Esophagus (tissue), 2 donors: ENCODE results near the gene PKP3. TPM values are rescaled to one million over a fixed set of nuclear protein-coding genes. Genes with fewer than 3 reads are reported as not detected.

Experiments
- H3K27ac ChIP-seq, 2 donors: one replicate each; pipeline ENCODE4 v1.5.1; 2013; ENCODE audit warnings: low read depth in 2 of 2, mild to moderate bottlenecking in 2 of 2, inconsistent platforms in 1 of 2, low read length in 1 of 2, moderate library complexity in 1 of 2
- H3K27me3 ChIP-seq, 2 donors: one replicate each; pipeline ENCODE4 v1.6.1; 2013; ENCODE audit warnings: low read length in 2 of 2, control low read depth in 1 of 2, mild to moderate bottlenecking in 1 of 2; ENCODE audit not compliant: insufficient read depth in 2 of 2, control insufficient read depth in 1 of 2
- H3K36me3 ChIP-seq, 2 donors: one replicate each; pipeline ENCODE4 v1.6.1; 2013; ENCODE audit warnings: low read length in 1 of 2; ENCODE audit not compliant: control insufficient read depth in 2 of 2, insufficient read depth in 2 of 2
- H3K4me1 ChIP-seq, 2 donors: one replicate each; pipeline ENCODE4 v1.6.1; 2013; ENCODE audit warnings: low read length in 1 of 2; ENCODE audit not compliant: control insufficient read depth in 2 of 2, insufficient read depth in 2 of 2
- H3K4me3 ChIP-seq, 2 donors: one replicate each; pipeline ENCODE4 v1.5.1; 2013; ENCODE audit warnings: low read length in 2 of 2, mild to moderate bottlenecking in 2 of 2, low read depth in 1 of 2, moderate library complexity in 1 of 2
- H3K9me3 ChIP-seq, 2 donors: one replicate each; pipeline ENCODE4 v1.6.1; 2013; ENCODE audit warnings: mild to moderate bottlenecking in 2 of 2, low read depth in 1 of 2, low read length in 1 of 2, moderate library complexity in 1 of 2; ENCODE audit not compliant: control insufficient read depth in 2 of 2, insufficient read depth in 1 of 2
- WGBS, 2 donors: extraction: QIAGEN DNeasy Blood & Tissue Kit; methylation state at CpG; one replicate each; pipeline ENCODE4 v1.1.7; 2013; 5-methylcytosine and 5-hydroxymethylcytosine counted together
- polyA plus RNA-seq, 2 donors: library from polyadenylated mRNA; stranded (reverse); fragments of 200-250 nt; gene quantifications; one replicate each; pipeline ENCODE4 v1.2.3, GENCODE V29; 2013
- donor health status: healthy with polysubstance abuse.
- donor health status: Bipolar disorder and iron deficiency.

PKP3 gene
- polyA plus RNA-seq, 2 donors: 332 to 353 TPM

DNA sequence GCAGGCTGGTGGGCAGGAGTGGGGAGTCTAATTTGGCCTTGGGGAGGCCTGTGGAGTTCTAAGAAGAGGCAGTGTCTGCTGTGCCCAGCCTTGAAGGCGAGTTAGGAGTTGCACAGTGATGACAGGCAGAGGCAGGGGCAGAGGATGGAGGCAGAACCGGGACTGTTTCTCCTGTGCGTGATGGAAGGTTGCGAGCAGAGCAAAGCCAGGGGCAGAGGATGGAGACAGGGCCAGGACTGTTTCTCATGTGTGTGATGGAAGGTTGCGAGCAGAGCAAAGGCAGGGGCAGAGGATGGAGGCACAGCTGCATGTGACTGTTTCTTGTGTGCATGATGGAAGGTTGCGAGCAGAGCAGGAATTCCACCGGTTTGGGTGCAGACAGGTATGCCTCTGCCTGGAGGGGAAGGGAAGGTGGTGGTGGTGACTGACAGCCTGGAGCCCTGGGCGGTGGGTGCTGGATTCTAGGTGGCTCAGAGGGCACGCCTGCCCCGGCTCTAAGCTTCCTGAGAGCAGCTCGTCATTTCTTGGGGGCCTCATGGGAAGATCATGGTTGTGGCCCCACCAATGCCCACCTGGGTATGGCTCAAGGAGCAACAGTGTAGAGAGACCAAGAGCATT is 16.0 kb upstream of the PKP3 start:
- H3K27me3 ChIP-seq: no peaks in the 10 kb centered on the region
- no peaks in the 10 kb centered on the region for H3K9me3 ChIP-seq
- WGBS, 2 donors: 73 to 78% methylated on average over 11 of the region's 11 CpGs
- H3K36me3 ChIP-seq: peaks cover 0 to 13% of the 10 kb centered on the region in 2 donors
- no peaks in the 10 kb centered on the region for H3K4me1 ChIP-seq
- H3K4me3 ChIP-seq: no peak overlapping the region
- no peak overlapping the region for H3K27ac ChIP-seq

DNA sequence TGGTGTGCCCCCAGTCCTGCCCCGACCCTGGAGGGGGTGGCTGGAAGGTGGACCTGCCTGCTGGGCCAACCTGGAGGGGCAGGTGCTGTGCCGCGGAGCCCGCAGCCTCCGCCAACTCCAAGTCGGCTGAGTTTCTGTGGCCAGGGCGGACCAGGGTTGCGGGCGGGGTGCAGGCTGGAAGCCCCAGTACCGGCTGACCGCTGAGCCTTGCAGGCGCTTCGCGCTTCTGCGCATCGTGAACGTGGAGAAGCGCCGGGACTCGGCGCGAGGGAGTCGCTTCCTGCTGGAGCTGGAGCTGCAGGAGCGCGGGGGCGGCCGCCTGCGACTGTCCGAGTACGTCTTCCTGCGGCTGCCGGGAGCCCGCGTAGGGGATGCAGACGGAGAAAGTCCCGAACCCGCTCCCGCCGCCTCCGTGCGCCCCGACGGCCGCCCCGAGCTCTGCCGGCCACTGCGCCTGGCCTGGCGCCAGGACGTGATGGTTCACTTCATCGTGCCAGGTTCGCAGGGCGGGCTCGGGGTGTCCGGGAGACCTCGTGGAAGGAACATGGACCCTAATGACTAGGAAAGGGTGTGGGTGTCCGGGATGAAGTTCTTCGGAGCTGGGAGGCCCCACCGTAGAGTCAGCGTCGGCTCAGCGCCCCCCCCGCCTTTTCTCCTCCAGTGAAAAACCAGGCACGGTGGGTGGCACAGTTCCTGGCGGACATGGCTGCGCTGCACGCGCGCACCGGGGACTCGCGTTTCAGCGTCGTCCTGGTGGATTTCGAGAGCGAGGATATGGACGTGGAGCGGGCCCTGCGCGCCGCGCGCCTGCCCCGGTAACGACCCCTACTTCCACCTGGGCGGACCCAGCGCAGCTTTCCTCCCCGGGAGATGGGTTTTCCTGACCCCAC is 14.6 kb upstream of the PKP3 start:
- Histone ChIP-seq H3K27me3 (no peaks in the 10 kb centered on the region), H3K27ac (no peak overlapping the region), H3K36me3 (peaks cover 0 to 13% of the 10 kb centered on the region in 2 donors), H3K4me1 (no peaks in the 10 kb centered on the region), H3K9me3 (no peaks in the 10 kb centered on the region), H3K4me3 (no peak overlapping the region)
- WGBS, 2 donors: 88 to 93% methylated on average over 87 of the region's 87 CpGs

DNA sequence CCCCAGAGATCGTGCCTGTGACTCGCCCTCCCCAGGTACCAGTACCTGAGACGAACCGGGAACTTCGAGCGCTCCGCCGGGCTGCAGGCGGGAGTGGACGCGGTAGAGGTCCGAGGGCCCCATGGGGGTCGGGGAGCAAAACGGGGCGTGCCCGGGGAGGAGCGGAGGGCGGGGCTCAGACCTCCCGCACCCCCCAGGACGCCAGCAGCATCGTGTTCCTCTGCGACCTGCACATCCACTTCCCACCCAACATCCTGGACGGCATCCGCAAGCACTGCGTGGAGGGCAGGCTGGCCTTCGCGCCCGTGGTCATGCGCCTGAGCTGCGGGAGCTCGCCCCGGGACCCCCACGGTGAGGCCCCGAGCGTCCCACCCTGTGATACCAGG is 13.9 kb upstream of the PKP3 start:
- WGBS, 2 donors: 92 to 95% methylated on average over 35 of the region's 35 CpGs
- Histone ChIP-seq H3K27ac (no peak overlapping the region), H3K36me3 (peaks cover 0 to 13% of the 10 kb centered on the region in 2 donors), H3K4me3 (no peak overlapping the region), H3K27me3 (no peaks in the 10 kb centered on the region), H3K9me3 (no peaks in the 10 kb centered on the region), H3K4me1 (no peaks in the 10 kb centered on the region)

DNA sequence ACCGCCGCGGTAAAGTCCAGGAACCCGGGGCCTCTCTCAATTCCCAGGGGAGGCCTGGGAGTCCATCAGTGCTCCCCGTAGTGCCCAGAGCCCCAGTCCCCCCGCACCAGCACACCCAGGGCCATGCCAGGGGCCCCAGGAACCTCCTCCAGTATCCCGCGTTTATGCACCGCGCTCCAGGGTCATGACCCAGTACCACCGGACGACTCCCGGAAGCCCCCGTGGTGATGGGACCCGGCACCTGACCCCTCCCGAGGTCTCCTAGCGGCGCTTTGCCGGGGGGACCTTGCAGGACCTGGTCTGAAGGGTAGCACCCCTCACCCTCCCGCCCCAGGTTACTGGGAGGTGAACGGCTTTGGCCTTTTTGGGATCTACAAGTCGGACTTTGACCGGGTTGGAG is 13.5 kb upstream of the PKP3 start:
- peaks cover 0 to 13% of the 10 kb centered on the region in 2 donors for H3K36me3 ChIP-seq
- no peaks in the 10 kb centered on the region for H3K4me1 ChIP-seq
- 91 to 93% methylated on average over 21 to 23 of the region's 23 CpGs for WGBS, 2 donors
- no peak overlapping the region for H3K27ac ChIP-seq
- H3K4me3 ChIP-seq: no peak overlapping the region
- H3K9me3 ChIP-seq: no peaks in the 10 kb centered on the region
- H3K27me3 ChIP-seq: no peaks in the 10 kb centered on the region

DNA sequence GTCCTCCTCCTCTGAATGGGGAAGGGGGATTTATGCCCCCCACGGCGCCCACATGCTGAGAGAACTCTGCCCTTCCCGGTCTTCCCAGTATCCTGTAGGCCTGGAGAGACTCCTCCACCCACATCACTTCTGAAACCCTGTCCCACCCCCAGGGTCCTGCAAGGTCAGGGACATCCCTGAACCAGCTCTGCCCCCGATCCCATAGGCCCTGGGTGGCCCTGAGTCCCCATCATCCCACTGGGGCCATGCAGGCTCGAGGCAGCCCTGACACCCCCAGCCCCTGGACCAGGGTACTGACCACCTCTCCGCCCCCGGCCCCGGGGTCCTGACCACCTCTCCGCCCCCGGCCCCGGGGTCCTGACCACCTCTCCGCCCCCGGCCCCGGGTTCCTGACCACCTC is 13.0 kb upstream of the PKP3 start:
- H3K36me3 ChIP-seq: peaks cover 0 to 13% of the 10 kb centered on the region in 2 donors
- 91 to 94% methylated on average over 13 to 14 of the region's 14 CpGs for WGBS, 2 donors
- no peak overlapping the region for H3K27ac ChIP-seq
- no peaks in the 10 kb centered on the region for H3K4me1 ChIP-seq
- peaks cover 0 to under 1% of the 10 kb centered on the region in 2 donors for H3K9me3 ChIP-seq
- H3K4me3 ChIP-seq: no peak overlapping the region
- no peaks in the 10 kb centered on the region for H3K27me3 ChIP-seq

DNA sequence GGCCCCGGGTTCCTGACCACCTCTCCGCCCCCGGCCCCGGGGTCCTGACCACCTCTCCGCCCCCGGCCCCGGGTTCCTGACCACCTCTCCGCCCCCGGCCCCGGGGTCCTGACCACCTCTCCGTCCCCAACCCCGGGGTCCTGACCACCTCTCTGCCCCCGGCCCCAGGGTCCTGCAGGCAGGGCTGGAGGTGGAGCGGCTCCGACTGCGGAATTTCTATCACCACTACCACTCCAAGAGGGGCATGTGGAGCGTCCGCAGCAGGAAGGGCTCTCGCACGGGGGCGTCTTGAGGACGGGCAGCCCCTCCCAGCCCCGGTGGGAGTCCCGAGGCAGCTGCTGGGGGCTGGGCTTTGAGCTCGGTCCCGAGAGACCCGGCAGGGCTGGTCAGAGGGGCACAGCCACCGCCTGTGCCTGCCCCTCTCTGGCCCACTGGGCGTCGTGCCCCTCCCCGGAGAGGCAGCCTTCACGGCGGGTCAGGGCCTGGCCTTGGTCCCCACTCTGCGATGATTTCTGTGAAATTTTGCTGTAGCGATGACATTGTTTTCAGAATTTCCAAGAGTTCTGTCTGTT is 12.4 kb upstream of the PKP3 start:
- H3K27ac ChIP-seq: no peak overlapping the region
- H3K4me3 ChIP-seq: no peak overlapping the region
- no peaks in the 10 kb centered on the region for H3K4me1 ChIP-seq
- no peaks in the 10 kb centered on the region for H3K27me3 ChIP-seq
- WGBS, 2 donors: 82 to 84% methylated on average over 26 to 31 of the region's 35 CpGs
- H3K36me3 ChIP-seq: peaks cover 0 to 13% of the 10 kb centered on the region in 2 donors
- H3K9me3 ChIP-seq: peaks cover 0 to 7% of the 10 kb centered on the region in 2 donors

DNA sequence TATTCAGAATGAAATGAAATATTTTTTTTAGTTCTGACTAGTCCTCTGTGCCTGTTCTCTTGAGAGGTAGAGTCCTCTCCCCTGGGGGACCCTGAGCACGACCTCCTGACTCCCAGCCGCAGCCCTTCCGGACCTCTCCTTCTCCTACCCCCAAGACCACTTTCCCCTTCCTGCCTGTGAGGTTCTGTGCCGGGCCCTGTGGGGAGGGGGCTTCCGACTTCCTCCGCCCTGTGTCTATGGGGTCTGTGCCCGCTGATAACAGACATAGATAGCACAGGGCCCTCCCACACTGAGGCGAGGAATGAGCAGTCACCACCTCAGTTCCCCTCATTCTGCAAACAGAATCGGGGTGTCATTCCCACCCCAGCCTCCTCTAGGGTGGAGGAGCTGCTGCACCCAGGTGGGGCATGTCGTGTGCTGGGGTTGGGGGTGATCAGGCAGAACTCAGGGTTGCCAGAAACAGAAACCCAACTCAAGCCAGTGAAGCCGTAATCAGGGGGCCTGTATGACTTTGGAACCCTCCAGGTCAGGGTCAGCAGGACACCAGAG is 11.9 kb upstream of the PKP3 start:
- Histone ChIP-seq H3K9me3 (peaks cover 0 to 7% of the 10 kb centered on the region in 2 donors), H3K27ac (no peak overlapping the region), H3K27me3 (no peaks in the 10 kb centered on the region), H3K4me3 (no peak overlapping the region), H3K36me3 (peaks cover 0 to 13% of the 10 kb centered on the region in 2 donors), H3K4me1 (no peaks in the 10 kb centered on the region)
- WGBS, 2 donors: 73 to 76% methylated on average over 11 of the region's 11 CpGs

DNA sequence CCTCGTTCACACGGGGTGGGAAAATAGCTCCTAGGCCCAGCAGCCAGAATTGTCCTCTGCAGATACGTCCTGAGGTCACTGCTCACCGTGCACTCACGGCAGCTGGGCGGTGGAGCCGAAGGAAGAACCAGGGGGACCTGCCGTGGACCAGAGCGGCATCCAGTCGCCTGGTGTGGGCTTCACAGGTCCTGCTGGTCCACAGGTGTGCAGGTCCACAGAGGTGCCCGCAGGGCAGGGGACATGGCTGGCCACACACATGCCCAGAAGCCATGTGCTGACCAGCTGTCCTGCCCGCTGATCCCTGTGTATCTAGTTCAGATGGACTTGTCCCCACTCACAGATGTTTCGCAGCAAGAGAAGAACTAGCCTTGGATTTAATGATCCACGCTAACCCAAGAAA is 10.6 kb upstream of the PKP3 start:
- Histone ChIP-seq H3K4me3 (no peak overlapping the region), H3K4me1 (no peaks in the 10 kb centered on the region), H3K27ac (no peak overlapping the region)

DNA sequence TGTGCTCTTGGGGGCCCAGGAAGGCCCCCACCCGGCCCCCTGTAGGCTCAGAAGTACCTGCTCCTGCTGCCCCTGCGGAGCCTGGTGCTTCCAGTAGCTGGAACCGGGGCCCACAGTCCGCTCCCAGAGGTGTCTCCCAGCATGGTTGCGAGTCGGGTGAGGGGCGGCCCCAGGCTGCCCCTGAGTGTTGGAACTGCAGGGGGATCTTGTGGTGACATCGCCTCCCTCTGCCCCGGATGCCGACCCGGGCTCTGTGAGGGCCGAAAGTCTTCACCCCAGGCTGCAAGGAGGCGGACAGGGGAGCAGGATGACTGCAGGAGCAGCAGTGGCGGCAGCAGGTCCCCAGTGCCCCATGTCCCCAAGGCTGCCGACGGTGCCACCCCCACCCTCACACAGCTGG is 9.5 kb upstream of the PKP3 start:
- 87 to 88% methylated on average over 16 of the region's 16 CpGs for WGBS, 2 donors
- H3K9me3 ChIP-seq: peaks cover 0 to 7% of the 10 kb centered on the region in 2 donors
- H3K4me3 ChIP-seq: no peak overlapping the region

More for the DNA sequence above, 10.6 kb upstream of the PKP3 start:
- peaks cover 0 to 12% of the 10 kb centered on the region in 2 donors for H3K36me3 ChIP-seq
- WGBS, 2 donors: 86 to 91% methylated on average over 14 of the region's 14 CpGs
- peaks cover 0 to 7% of the 10 kb centered on the region in 2 donors for H3K9me3 ChIP-seq
- no peaks in the 10 kb centered on the region for H3K27me3 ChIP-seq

More for the DNA sequence above, 9.5 kb upstream of the PKP3 start:
- Histone ChIP-seq H3K27me3 (no peaks in the 10 kb centered on the region), H3K4me1 (no peaks in the 10 kb centered on the region), H3K27ac (no peak overlapping the region), H3K36me3 (peaks cover 0 to 9% of the 10 kb centered on the region in 2 donors)
